HG03520 (cell line): ENCODE results near the gene RTF2.

ENCODE experiments used
- ATAC-seq: cut with Tn5 transposase; IDR thresholded peaks from one replicate; pipeline ENCODE4 v1.9.1; 2021; ENCODE audit warnings: mild to moderate bottlenecking, moderate library complexity; ENCODE audit not compliant: unreplicated experiment

RTF2 gene

GRCh38 chr20:56437196-56437960, 31.0 kb upstream of the RTF2 start:
- no peak for ATAC-seq

- no peak for ATAC-seq
These were observed 30.1 kb upstream of the RTF2 start for GRCh38 chr20:56438284-56438683.

GRCh38 chr20:56439771-56440291, 28.6 kb upstream of the RTF2 start:
- no peak for ATAC-seq

- no peak for ATAC-seq
These were observed 27.9 kb upstream of the RTF2 start for GRCh38 chr20:56440346-56441007.

GRCh38 chr20:56442389-56443365, 25.8 kb upstream of the RTF2 start:
- ATAC-seq: no peak

GRCh38 chr20:56443654-56444540, 24.5 kb upstream of the RTF2 start:
- no peak for ATAC-seq

GRCh38 chr20:56445130-56445529, 23.3 kb upstream of the RTF2 start:
- no peak for ATAC-seq

- no peak for ATAC-seq
These were observed 22.9 kb upstream of the RTF2 start for GRCh38 chr20:56445540-56445939.

GRCh38 chr20:56447227-56447626, 21.2 kb upstream of the RTF2 start:
- no peak for ATAC-seq

GRCh38 chr20:56449459-56449858, 19.0 kb upstream of the RTF2 start:
- ATAC-seq: no peak

- no peak for ATAC-seq
These were observed 17.2 kb upstream of the RTF2 start for GRCh38 chr20:56451056-56451765.

- ATAC-seq: peak; percentile 67
These were observed 15.1 kb upstream of the RTF2 start for GRCh38 chr20:56453352-56453751.

- peak; percentile 91 for ATAC-seq
These were observed 13.7 kb upstream of the RTF2 start for GRCh38 chr20:56454754-56455153.

GRCh38 chr20:56458206-56458821, 10.1 kb upstream of the RTF2 start:
- no peak for ATAC-seq

GRCh38 chr20:56460459-56460858, 8.0 kb upstream of the RTF2 start:
- no peak for ATAC-seq

- no peak for ATAC-seq
These were observed 6.9 kb upstream of the RTF2 start for GRCh38 chr20:56461576-56461975.

GRCh38 chr20:56463428-56463827, 5.0 kb upstream of the RTF2 start:
- no peak for ATAC-seq

- peak; percentile 29 for ATAC-seq
These were observed 2.4 kb upstream of the RTF2 start for GRCh38 chr20:56465997-56466396.

GRCh38 chr20:56467968-56468315, 485 bp upstream of the RTF2 start:
- peak; percentile 1 for ATAC-seq
